GM18907 (cell line): ENCODE measurements around the gene PI4KA.

Source experiments
- ATAC-seq: cut with Tn5 transposase; IDR thresholded peaks from one replicate; pipeline ENCODE4 v1.9.1; 2021; ENCODE audit warnings: mild to moderate bottlenecking, moderate library complexity; ENCODE audit not compliant: unreplicated experiment

Gene PI4KA

DNA sequence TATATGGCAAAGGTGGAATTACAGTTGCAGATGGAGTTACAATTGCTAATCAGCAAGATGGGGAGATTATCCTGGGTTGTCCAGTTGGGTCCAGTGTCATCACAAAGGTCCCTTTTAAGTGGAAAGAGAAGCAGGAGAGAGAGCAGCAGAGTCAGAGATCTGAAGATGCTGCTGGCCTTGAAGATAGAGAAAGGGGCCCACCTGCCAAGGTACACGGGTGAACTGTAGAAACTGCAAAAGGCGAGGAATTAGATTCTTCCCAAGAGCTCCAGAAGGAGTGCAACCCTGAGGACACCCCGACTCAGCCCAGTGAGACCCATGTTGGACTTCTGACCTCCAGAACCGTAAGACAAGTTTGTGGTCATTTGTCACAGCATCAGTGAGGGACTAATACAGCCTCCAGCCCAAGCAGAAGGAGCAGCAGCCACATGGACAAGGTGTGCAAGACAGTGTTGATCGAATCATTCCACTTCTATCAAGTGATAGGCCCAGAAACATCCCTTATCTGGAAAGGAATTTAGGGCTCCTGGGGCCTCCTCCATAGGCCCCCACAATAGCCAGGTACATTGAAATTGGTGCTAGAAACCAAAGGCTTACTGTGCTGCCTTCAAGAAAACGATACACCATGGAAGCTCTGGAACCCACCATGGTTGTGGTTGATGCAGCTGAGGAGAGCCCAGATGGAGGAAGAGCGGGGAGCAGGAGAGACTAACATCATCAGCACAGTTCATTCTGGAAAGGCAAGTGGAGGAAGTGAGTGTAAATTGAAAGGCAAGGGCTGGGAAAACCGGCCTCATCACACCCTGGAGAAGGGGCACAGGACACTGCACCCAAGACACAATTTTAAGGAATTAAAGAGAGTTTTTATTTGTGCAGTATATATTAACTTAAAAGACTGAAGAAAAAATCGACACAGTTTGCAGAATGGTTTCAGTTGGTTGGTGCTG is 23.5 kb upstream of the PI4KA start:
- ATAC-seq: no peak

DNA sequence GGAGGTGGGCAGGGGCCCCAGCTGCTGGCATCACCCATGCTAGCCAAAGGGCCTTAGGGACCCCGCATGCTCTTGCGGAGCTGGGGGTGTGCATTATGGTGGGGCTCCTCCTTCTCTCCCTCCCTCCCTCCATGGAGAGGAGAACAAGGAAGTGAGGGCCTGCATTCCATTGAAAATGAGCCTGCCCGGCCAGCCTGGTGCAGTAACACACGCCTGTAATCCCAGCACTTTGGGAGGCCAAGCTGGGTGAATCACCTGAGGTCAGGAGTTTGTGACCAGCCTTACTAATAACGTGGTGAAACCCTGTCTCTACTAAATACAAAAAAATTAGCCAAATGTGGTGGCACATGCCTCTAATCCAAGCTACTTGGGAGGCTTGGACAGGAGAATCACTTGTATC is 22.6 kb upstream of the PI4KA start:
- ATAC-seq: no peak

DNA sequence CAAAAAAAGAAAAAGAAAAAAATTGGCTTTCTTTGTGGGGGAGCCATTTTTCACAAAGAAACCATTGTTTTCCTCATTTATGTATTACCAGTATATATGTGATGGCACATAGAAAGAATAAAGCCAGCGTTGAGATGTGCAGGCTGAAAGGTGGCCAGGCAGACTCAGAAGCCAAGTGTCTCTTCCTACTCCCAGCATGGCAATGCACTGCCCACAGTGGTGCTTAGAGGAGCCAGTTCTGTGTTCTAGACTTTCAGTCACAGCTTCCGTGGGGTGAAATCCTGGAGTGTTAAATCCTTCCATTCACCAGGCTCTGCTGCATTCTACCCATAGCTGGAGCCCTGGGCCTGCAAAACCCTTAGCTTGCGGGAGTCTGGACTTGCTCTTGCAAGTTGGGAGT is 19.1 kb upstream of the PI4KA start:
- ATAC-seq: no peak

DNA sequence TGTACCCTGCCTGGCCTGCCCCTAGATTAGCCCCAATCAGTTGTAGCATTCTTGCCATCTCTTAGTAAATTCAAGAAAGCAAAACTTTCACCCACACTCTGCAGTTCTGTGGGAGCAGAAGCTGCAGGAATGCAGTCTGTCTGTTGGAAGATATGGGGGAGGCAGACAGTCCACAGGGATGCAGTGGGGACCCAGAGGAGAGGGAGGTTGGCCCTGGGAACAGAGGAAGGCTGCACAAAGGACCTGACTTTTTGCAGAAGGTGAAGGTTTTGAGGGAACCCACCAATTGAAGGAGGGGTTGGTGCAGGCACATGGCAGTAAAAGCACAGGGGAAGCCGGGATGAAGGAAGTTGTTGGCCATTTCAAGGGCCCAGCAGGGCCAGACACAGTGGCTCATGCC is 16.7 kb upstream of the PI4KA start:
- no peak for ATAC-seq

DNA sequence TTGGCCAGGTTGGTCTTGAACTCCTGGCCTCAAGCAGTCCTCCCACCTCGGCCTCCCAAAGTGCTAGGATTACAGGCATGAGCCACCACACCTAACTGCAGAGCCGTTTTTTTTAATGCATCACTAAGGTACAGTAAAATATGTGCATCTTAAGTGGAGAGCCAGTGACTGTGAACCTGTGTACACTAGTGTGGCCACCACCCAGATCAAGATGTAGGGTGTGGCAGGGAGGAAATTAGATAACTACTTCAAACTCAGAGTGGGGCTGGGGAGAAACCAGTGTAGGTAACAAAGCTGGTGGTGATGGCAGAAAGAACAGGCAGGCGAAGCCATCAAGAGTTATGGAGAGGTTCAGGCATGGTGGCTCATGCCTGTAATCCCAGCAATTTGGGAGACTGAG is 14.6 kb upstream of the PI4KA start:
- no peak for ATAC-seq

DNA sequence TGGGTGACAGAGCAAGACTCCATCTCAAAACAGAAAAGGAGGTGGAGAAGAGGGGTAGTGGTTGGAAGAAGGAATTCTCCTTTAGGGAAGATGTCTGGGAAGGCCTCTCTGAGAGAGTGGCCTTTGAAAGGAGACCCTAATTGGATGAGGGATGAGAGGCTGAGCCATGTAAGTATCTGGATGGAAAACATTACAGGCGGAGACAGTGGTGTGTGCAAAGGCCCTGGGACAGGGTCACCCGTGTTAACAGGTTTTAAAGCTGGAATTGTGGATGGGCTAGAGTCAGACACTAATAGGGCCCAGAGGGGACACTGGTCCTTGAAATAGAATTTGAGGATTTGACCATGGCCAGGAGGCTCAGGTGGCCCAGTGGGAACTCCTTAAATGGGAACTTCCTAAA is 10.6 kb upstream of the PI4KA start:
- ATAC-seq: no peak

DNA sequence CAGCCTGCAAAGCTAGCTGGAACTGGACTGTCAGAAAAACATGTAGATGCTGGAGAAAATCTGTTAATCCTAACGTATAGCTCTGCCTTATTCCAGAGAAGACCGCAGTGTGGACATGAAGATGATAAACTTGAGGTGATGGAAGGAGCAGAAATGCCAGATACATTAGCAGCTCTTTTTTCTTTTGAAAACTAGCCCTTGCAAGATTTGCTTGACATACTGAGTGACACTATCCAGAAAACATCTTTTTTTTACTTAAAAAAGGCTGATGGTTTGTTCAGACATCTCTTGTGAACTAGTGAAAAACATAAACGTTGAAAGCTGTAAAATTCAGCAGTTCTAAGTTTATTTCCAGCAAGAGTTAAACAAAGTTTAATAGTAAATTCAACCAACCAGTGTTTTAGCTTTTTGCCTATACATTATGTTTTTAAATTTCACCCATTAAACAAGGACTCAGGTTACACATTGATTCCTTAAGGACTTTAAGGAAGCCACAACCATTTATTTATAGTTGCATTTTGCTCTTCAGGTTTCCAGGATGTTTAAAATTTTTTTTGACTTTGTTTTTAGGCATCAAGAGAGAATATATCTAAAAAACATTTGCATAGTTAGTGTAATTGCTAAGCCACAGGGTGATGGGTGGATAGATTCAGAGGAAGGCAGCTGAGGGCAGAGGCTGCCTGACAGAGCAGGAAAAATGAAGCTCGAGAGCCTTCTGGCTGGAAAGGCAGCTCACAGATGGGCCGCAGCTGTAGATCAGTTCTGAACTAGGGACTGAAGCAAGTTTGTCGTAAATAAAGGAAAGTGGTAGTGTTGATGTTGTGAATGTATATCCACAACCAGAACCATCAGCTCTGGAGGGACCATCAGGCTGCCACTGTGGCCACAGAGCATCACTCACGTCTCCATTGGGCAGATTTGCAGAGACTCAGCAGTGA is 9.7 kb upstream of the PI4KA start:
- no peak for ATAC-seq

DNA sequence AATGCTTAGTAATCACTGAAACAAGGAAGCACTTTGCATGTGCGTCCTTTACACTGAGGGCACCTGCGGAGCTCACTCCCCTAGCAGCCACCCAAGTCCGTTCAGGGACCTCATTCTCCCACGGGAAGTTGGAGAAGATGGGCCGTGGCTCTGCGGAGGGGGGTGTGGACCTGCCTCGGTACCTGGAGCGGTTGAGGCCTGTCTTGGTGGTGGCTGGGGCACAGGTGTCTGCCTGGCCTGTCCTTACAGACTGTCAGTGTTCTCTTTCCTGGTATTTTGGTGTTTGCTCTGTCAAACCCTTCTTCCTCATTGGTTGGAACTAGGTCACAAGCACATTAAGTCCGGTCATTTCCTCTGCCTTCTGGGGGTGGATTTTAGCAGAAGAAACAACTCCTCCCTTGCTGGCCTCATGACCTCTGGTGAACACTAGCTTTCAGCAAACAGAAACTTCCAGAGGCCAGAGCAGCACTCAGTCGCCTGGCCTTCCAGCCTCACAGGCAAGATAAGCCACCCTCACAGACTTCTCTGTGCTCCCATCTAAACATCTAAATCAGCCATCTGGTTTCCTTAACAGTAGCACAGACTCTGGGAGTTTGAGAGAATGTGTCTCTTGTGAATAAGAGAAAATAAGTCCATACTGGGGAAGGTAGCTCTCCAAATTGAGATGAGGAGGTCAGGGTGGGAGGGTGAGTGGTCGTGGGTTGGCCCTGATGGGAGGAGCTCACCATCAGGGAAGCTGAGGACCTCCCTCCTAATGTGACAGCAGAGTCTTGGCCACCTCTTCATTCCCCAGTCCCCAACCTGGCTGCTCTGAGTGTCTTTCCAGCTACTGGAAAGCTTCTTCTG is 8.8 kb upstream of the PI4KA start:
- no peak for ATAC-seq

DNA sequence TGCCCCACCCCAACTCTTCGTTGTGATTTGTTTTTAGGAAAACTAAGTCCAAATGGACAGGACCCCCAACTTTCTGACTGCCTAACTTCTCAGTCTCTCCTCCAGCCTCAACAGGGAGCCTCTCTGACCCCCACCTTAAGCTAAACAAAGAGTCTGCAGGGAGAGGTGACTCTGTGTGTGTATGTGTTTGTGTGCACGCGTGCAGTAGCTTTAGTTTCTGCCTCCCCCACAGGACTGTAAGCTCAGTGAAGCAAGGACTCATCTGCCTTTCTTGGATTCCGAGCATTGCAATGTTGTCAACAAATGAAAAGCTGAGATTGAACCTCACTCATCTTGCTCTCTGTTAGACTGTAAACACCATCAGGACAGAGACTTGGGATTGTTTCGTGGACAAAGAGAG is 8.1 kb upstream of the PI4KA start:
- ATAC-seq: no peak

DNA sequence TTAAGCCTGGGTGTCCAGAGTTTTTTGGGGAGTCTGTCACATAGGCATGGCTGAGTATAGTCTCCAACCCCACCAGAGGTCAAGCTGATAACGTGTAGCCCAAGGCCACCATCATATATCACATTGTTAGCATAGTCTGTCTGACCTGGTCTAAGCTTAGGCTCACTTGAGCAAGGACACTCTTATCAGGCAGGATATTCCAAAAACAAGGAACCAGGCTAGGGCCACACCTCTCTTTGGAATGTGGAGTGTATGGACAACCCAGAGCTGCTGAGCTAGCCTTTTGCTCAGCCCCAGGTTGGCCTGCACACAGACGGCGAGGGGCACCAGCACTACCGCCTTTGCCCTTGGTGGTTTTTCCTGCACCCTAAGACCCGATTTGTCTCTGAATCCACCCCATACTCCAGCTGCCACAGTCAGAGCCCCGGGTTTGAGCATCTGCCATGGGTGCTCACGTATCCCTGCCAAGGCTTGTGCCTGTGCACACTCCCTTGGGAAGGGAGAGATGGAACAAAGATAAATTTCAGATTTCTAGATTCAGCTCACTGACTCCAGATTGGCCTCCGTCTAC is 7.3 kb upstream of the PI4KA start:
- ATAC-seq: no peak

DNA sequence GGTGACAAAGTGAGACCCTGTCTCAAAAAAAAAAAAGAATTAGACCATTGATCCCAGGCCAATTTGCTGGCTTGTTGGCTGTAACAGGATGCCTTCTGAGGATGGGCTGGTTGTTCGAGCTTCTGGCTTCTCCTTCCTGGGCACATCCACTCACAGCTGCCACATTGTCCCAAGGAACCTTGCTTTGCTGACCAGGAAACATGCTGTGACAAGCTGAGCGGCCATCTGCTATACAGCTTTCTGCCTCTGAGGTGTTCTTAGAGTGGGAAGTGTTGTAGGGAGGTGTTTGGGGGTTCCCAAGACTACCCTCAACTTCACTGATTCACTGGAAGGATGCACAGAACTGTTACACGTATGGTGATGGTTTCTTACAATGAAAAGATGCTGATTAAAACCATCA is 6.7 kb upstream of the PI4KA start:
- no peak for ATAC-seq

DNA sequence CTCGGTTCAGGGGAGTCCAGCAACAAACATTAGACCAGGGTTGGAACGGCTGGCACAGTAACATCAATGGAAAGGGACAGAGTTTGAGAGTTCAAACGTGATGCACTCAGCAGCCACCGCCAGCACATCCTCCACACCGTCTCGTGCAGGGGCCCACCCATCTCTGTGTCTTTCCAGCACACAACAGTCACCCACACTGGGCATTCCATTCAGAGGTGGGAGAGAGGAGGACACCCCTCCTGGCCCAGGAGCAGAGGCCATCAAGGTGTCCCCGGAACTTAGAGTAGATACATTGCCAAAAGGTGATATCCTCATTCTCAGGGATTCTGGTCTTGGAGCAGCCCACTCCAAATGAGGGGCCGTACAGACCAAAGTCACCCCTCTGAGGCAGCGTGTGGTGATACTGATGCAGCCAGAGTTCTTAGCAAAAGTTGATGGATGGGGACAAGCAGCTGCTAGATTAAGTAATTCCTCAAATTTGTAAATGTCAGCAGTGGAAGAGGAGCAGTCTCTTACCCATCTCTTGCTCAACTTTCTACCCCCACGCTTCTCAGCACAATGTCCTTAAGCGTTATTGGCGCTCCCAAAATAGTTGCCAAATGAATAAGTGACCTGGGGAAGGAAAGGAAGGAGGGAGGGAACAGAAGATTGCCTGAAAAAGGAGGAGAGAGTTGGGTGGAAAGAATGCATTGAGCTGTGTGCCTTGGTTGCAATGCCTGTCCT is 5.7 kb upstream of the PI4KA start:
- no peak for ATAC-seq

DNA sequence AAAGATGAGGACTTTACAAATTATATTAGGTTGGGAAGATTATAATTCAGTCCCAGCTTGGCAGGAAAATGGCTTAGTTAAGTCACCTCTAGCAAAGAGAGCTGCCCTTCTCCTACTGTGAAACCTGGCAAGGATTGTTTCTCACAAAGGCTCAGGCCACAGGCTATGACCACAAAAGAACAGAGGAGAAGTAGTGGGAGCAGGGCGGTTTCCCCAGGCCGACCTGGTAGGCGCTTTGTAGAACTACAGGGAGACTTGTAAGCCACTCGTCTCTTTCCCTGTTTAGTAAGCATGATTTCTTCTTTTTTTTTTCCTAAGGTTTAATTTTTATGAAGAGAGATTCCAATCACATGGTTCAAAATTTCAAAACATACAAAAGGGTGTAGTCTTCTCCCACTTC is 4.8 kb upstream of the PI4KA start:
- no peak for ATAC-seq

DNA sequence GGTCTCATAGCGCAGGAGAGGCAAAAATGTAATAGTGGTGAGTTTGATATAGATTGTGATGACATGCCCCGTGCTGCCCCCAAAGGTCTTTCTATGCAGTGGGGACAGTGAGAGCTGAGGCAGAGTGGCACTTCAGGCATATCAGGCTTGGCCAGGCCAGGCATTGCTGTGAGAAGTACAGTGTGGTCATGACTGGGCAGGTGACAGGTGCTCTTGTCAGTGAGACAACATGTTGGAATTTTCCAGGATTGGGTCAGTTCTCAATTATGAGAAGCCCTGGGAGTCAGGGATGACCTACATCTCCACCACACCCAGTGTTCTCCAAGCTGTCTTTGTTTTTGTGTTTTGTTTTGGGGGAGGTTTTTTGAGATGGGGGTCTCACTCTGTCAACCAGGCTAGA is 3.9 kb upstream of the PI4KA start:
- ATAC-seq: no peak

DNA sequence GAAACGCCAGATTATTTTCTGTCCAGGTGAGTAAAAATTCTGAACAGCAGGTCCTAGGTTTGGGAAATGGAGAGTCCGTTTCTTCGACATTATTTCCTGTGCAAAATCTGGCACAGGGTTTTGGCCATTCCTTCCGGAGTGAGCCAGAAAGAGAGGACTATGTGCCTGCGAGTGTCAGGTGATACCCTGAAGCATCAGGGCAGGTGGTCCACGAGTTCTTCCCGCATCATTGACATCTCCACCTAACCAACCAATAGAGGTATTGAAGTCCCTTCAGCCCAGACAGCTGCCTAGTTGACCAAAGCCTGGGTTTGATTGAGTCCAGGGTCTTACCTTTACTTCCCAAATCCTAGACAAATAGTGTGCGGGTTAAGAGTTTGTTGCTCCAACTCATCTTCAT is 1.0 kb upstream of the PI4KA start:
- no peak for ATAC-seq

DNA sequence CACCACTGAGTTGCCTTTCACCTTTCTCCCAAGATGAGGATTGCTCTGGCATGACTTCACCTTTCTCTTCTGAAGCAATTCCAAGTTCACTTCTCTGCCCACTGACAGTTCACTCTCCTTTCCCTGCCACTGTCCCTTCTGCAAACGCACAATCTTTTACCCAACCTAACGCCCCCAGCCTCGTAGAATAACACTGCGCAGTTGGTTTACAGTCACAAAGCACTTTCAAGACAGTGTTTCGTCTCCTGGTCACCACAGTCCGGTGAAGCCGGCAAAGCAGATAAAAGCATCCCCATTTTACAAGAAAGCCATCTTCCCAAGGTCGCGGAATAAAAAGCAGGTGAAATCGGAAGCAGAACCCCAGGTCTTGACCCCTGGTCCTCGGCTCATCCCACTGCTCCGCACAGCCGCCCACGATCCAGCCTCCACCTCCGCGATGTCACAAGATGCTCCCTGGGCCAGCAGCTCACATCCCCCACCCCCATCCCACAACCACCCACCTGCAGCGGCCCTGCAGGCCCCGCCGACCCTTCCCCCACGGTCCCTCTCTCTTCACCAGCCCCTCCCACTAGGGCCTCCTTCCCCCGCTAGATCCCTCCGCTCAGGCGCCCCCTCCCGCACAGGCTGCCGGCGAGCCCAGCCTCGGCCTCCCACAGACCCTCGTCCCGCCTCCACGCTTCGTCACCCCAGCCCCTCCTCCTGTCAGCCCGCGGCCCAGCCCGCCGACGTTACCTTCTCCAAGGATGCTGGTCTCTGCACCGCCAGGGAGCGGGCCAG is 585 bp downstream of the PI4KA start:
- ATAC-seq: peak; percentile 49

DNA sequence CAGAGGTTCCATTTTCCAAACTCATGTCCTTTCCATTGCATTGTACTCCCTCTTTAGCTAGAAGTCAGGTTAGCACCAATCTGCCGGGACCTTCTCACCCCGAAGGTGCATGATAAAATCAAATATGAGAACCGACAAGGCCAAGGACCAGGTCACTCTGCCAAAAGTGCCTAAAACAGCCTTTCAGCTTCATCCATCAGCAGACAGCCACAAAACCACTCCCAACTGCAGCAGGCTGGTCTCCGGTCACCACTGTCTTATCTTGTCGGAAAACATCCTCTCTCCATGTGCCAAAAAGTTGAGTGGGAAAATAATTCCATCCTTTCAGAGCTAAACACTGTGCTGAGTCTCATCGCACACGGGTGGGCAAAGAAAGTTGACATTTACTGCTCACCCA is 1.4 kb downstream of the PI4KA start:
- no peak for ATAC-seq

DNA sequence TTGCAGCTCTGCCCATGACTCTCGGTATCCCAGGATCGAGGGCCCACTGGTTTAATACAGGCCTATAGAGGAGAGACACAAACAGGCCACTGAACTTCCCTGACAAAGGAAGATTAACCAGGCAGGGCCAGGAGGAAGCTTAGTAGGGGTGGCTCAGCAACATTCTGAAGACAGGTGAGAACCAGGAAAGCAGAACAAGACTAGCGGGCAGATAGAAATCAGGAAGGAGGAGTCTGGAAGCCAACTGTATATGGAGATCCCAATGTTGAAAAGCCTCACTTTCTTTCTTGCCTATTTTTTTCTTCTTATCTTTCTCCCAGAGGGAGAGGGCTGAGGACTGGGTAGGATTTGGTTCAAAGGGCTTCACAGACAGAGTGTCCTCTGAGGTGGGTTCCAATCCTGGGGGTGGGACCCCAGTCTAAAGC is 5.4 kb downstream of the PI4KA start:
- ATAC-seq: no peak

DNA sequence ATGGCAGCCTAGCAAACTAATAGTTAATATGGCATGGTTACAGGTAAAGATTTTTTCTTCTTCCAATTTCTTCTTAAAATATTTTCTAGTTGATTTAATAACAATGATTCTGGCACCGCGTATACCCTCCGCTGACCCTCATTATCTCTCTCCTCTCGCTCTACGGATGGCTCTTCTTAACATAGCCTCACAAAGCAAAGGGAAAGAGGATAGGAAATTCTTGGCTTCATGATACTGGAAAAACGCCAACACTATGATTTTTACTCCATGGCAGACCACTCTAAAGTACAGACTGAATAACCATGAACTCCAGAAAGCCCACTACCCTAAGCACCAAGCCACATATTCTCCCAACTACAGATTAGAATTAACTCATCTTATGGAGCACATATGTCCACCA is 6.1 kb downstream of the PI4KA start:
- ATAC-seq: no peak
